Skeletal muscle cell (primary cell): Measurements from ENCODE around the gene ARID5B.
A peak's percentile ranks its signal among the peaks of the same experiment; 100 is the strongest.
"Not testable (repeated sequence)": the region's sequence is repeated elsewhere in the genome, so short reads cannot be mapped to it uniquely, and the experiment has no call there.

ENCODE experiments used
- DNase-seq: peaks from one replicate; pipeline ENCODE4 v3.0.0-alpha.2; 2010; ENCODE audit warnings: low read depth
- H3K4me3 ChIP-seq: 2 replicates; pipeline ENCODE4 v1.5.1; 2011; ENCODE audit warnings: low read depth, mild to moderate bottlenecking, control low read depth, low read length, moderate library complexity

Gene ARID5B

DNA sequence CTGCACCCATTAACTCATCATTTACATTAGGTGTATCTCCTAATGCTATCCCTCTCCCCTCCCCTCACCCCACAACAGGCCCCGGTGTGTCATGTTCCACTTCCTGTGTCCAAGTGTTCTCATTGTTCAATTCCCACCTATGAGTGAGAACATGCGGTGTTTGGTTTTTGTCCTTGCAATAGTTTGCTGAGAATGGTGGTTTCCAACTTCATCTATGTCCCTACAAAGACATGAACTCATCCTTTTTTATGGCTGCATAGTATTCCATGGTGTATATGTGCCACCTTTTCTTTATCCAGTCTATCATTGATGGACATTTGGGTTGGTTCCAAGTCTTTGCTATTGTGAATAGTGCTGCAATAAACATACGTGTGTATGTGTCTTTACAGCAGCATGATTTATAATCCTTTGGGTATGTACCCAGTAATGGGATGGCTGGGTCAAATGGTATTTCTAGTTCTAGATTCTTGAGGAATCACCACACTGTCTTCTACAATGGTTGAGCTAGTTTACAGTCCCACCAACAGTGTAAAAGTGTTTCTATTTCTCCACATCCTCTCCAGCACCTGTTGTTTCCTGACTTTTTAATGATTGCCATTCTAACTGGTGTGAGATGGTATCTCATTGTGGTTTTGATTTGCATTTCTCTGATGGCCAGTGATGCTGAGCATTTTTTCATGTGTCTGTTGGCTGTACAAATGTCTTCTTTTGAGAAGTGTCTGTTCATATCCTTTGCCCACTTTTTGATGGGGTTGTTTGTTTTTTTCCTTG lies 75.6 kb downstream of the ARID5B start:
- H3K4me3 ChIP-seq, DNase-seq: not testable (repeated sequence)

GRCh38 chr10:61978965-61979364 lies 77.5 kb downstream of the ARID5B start:
- no peak overlapping the region for H3K4me3 ChIP-seq
- DNase-seq, result no peak

GRCh38 chr10:61981460-61981859 lies 80.0 kb downstream of the ARID5B start:
- no peak overlapping the region for H3K4me3 ChIP-seq
- DNase-seq, result no peak

DNA sequence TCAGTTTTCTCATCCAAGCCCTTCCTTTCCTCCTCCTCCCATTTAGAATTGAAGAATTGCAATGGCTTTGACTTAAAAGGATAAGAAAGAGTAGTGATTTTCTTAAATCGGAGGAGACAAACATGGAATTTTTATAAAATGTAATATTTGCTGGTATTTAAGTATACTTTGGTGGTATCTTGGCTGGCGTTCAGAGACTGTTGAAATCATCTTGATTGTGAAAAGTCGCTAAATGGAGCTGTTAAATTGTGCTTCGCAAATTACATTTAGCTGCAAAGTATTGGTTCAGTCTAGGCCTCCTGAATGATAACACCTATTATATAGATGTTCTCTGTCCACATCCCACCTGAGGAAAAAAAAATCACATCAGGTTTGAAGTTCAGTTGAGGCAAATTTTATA lies 81.8 kb downstream of the ARID5B start:
- no peak for DNase-seq

GRCh38 chr10:61984803-61985418 lies 83.4 kb downstream of the ARID5B start:
- no peak for DNase-seq
- H3K4me3 ChIP-seq, result no peak overlapping the region

More for the DNA sequence above, 81.8 kb downstream of the ARID5B start:
- H3K4me3 ChIP-seq, result no peak overlapping the region

- no peak overlapping the region for H3K4me3 ChIP-seq
- DNase-seq, result no peak
Measured at GRCh38 chr10:61985715-61986114, 84.2 kb downstream of the ARID5B start.

GRCh38 chr10:61986382-61986781 lies 84.9 kb downstream of the ARID5B start:
- no peak overlapping the region for H3K4me3 ChIP-seq
- no peak for DNase-seq

DNA sequence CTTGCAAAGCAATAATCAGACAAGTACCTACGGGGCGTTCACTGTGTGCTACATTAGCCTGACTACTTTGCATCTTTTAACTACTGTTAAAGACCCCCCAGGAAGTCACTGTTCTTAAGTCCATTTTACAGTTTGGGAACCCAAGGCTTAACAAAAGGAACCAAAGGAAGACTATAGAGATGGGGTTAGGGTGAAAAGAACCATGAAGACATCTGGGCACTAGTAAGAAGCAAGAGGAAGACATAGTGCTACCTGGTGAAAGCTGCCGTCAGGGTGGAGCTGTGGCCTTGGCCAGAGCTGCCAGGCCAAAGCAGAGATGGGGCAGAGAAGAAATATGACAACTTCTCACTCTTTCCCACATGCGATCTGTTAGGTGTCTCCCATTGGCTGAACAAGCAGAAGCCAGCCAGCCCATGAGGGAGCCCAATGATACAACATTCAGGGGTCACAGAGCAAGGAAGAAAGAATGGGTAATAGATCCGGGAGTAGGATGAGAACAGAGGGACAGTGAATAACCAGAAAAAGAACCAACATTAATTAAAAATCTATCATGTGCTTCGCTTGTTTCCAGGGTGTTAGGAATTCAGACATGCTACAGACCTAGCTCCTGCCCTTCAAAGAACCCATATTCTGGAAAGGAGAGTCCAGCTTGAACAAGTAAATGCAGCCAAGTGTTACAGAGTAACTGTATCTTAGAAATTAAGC lies 85.4 kb downstream of the ARID5B start:
- H3K4me3 ChIP-seq, result no peak overlapping the region
- no peak for DNase-seq

DNA sequence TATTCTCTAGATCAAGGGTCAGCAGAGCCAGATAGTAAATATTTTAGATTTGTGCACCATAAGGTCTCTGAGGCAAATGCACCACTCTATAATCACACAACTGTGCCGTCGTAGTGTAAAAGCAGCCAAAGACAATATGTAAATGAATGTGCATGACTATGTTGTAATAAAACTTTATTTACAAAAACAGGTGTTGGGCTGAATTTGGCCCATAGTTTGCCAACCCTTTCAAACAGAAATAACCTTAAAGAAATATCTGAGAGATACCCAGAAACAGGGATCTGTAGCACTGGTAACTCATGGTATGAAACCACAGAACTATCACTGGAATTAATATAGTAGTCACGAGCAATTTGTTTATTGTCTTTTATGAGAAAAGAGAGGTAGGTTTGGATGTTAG lies 86.0 kb downstream of the ARID5B start:
- H3K4me3 ChIP-seq, result no peak overlapping the region
- DNase-seq, result no peak

DNA sequence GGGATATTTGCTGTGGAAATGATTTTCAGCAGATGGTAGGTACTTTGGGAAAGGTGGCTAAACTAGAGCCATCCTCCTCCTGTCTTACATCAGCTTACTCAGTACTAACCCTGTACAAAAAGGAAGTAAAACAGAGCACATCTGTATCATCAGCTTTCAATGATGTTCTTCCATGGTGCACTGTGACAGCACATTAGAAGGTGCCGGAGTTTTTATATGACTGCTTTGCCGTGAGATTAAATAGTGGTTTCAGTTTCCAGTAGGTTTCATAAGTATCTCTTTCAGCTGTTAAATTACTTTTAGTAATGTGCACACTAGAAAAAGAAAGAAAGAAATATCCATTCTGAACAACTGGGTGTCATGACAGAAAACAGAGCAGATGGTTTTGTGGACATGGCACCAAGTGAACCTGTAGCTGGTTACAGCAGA lies 86.5 kb downstream of the ARID5B start:
- DNase-seq, result no peak
- H3K4me3 ChIP-seq, result no peak overlapping the region

DNA sequence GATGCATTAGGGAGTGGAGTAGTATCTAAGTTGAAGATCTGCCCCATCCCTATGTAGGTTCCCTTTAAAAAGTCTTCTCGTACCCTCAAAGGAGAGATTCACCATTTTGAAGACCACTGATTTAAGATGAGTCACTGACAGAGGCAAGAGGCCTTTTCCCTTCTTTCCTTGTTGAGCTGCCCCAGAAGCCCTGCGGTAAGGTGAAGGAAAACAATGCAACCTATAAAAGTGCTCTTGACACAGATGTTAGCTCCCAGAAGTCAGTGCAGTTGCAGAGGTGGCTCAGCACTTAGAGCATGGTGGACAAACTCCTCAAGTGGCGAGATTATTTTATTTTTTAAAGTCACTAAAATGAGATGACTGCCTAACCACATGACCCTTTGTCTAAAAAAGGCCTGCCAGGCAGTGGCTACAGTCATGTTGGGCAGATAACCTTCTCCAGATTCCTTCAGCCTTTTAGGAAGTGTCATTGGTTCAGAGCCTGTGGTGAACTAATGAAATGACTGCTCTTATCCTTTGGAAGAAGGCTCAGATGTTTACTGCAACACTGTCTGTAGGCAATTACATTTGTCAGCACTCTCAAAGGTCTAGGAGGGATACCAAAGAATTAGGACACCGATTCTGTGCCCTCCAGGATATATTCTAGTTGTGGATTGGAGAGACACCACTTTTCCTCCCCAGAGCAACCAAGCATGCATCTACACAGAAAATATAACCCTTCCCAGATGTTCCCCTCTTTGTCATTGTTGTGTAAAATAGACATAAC lies 88.7 kb downstream of the ARID5B start:
- H3K4me3 ChIP-seq, result no peak overlapping the region
- DNase-seq, result no peak

- H3K4me3 ChIP-seq, result no peak overlapping the region
- no peak for DNase-seq
Measured at GRCh38 chr10:61990761-61991135, 89.2 kb downstream of the ARID5B start.

DNA sequence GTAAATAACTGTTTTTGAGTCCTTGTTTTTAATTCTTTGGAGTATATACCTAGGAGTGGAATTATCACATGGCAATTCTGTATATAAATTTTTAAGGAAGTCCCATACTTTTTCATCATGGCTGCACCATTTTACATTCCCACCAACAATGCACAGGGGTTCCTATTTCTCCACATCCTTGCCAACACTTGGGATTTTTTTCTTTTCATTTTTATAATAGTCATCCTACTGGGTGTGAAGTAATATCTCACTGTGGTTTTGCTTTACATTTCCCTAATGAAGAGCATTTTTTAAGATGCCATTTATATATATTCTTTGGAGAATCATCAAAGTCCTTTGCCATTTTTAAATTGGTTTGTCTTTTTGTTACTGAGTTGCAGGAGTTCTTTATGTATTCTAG lies 89.7 kb downstream of the ARID5B start:
- no peak overlapping the region for H3K4me3 ChIP-seq
- DNase-seq, result no peak

DNA sequence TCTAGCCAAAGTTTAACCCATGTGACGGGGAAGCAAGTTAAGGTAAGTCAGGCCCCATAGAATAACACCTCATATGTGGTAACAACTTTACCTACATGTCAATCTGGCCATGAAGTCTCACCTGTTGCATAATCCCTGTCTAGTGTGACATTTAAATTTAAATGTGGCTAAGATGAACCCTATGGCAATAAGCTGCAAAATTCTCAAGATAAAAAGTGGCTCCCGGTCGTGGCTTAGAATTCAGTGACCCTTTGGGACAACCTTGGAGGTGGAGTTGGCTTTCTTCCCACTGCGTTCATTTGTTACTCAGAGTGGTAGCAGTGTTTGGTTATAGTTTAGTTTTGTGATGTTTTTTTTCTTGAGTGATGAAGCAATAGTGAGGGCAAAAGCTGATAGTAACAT lies 90.6 kb downstream of the ARID5B start:
- H3K4me3 ChIP-seq, result no peak overlapping the region
- no peak for DNase-seq

GRCh38 chr10:61992671-61993668 lies 91.5 kb downstream of the ARID5B start:
- H3K4me3 ChIP-seq, result peak overlapping the region; percentile 2
- DNase-seq, result peak; percentile 80

GRCh38 chr10:61993711-61994401 lies 92.4 kb downstream of the ARID5B start:
- no peak overlapping the region for H3K4me3 ChIP-seq
- no peak for DNase-seq

- no peak for DNase-seq
- H3K4me3 ChIP-seq, result no peak overlapping the region
Measured at GRCh38 chr10:61994405-61995219, 93.1 kb downstream of the ARID5B start.

- no peak for DNase-seq
- no peak overlapping the region for H3K4me3 ChIP-seq
Measured at GRCh38 chr10:61995220-61995503, 93.7 kb downstream of the ARID5B start.
